Hippocampal formation (tissue), 2 donors: Measurements from ENCODE around the gene FBXL3.

Experiments
- DNase-seq, 2 donors: peaks; one replicate each; lab custom pipeline; 2025; lab: John Stamatoyannopoulos, UW

Gene FBXL3

GRCh38 chr13:77026861-77027621 lies at the start of gene FBXL3:
Gene FBXL3 (minus strand): TSS chr13:77027159. CDS start chr13:77021860, 5,299 bp downstream.
- peak; percentile 81 to 82 for DNase-seq

GRCh38 chr13:77067519-77067918 lies 40.6 kb upstream of the FBXL3 start:
- no peak for DNase-seq

DNA sequence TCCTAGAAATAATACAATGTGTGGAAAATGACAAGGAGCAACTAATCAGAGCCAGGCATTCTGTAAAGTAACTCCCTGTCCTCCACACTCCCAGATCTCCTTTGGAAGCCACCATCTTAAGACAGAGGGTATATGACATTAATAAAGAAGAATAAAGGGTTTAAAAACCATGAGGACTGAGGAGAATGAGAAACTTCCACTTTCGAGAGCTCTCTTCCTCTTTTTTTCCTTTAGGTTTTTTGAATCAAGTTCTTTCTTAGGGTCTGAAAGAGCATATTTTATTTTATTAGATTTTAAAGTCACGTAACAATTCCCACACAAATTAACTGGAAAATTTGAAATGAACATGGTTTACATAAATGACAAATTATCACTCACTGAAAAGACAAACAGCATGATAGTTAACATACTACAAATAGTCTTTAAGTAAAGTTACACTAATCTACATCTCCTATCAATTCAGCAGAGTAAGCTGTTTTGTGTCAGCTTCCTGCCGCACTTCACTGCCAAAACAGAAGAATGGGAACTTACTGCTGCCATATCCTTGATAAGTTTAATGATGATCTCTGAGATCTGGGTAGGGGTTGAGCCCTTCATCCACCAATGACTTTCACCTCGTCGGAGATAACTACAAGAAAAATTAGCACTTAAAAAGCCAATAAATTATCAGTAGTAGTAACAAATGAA lies 38.6 kb upstream of the FBXL3 start:
- no peak for DNase-seq

DNA sequence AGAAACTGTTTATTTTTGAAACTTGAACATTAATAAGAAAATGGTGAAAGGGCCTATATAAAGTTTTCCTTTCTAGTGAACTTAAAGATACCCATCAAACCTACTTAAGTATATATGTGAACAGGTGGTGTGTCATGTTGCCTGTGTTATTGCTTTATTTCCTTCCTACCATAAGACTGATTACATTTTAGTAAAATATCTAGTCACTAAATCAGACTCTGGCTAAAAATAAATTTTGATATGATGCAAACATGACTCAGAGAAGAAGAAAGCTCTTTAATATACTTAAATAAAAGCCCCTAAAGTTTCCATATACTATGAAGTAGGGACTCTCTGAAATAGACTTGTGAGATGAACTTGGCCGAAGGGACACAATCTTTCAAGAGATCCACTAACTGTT lies 35.1 kb upstream of the FBXL3 start:
- no peak for DNase-seq

DNA sequence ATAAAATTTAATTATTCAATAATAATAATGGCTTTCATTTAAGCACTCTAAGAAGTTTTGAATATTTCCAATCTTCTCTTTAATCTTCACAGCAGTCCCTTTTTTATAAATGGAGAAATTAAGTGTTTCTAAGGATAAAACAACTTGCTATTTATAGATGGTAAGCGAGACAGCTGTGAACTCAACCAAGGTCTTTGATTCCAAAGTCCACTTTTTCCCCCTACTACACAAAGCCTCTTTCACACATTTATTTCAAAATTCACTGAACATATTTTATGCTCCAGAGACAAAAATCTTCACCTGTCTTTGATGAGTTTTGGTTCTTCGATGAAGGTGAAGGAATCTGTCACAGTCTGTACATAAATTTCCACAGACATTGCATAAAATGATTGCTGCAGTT lies 34.4 kb upstream of the FBXL3 start:
- DNase-seq = no peak

- no peak for DNase-seq
Measured at GRCh38 chr13:77056886-77057285, 29.9 kb upstream of the FBXL3 start.

DNA sequence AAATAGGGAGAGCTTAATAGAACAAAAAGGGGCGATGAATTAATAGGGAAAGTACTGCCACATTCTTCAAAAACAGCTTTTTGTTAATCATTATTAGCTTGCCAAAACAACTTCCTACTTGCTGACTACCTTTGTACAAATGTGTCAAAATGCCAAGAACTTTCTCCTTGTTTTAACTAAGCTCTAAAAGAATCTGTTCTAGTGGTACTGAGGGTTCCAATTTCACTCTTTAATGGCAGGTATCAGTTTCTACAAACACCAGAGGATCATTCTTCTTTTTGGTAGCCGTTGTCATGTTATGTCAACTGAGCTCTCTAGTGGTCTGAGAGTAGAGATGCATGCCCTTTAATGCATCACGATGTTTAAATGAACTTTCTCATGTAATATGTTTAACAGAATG lies 29.4 kb upstream of the FBXL3 start:
- peak in 1 of 2 donors; percentile 26 for DNase-seq

DNA sequence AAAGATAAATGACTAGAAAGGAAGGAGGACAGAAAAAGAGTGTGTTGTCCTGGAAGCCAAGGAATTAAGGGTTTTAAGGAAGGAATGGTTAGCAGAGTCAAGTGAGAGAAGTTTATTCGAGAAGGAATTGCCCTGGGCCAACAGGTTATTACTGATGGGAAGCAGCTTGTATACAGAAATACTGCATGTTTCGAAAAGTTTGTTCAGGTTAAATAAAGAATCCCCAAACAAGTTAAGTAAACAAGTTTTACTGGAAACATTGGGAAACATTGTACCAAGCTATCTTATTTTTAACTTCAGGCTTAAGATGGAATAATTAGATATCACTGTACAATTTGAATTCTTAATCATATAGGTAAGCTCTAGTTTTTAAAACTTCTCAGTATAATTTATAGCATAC lies 28.2 kb upstream of the FBXL3 start:
- no peak for DNase-seq

- DNase-seq = no peak
Measured at GRCh38 chr13:77053192-77053591, 26.2 kb upstream of the FBXL3 start.

- DNase-seq = no peak
Measured at GRCh38 chr13:77048681-77049080, 21.7 kb upstream of the FBXL3 start.

DNA sequence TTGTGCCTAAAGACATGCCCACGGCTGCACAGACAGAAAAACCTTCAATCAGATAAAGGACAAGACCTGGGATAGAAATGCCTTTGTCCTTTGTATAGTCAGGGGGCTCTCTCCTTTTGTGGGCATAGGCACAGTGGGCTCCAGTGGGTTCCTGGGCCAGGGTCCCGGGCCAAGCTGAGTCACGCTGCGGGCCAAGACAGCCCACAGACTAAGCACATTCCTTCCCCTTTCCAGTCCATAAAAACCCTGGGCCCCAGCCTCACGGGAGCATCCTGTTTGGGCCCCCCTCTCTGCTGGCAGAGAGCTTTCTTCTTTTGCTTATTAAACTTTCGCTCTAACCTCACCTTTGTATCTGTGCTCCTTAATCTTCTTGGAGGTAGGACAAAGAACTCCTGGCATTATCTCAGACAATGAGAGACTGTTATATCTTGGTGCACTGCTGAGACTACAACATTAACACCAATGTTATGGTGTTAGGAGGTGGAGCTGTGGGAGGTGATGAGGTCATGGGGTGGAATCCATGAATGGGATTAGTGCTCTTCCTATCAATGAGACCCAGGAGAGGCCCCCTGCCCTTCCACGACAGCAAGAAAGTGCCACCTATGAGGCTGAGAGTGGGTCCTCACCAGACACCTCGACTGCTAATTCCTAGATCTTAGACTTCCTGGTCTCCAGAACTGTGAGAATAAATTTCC lies 20.8 kb upstream of the FBXL3 start:
- DNase-seq = no peak

DNA sequence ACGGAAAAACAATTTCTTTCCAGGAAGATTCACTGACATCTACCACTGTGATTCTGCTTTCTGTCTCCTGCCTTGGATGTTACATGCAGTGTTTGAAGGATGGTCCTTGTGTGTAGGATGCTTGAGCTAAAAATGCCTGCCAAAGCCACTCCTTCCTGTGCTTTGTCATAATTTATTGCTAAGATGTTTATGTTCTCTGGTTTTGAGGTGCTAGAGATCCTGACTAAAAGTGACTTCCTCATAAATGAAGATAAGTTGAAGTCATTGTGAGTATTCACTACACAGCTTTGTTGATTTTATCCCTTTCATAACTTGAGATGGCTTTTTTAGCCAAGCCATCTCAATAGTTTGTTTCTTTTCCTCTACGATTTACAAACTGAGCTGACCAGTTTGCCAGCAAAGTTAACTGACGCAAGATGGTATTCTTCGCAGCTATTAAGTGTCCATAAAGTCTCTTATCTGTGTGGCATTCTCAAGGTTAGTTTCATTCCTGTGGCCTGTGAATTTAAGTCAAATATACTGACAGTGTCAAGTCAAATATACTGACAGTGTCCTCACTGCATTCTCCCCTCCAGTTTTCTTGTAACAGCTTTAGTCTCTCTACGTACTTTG lies 15.7 kb upstream of the FBXL3 start:
- no peak for DNase-seq

DNA sequence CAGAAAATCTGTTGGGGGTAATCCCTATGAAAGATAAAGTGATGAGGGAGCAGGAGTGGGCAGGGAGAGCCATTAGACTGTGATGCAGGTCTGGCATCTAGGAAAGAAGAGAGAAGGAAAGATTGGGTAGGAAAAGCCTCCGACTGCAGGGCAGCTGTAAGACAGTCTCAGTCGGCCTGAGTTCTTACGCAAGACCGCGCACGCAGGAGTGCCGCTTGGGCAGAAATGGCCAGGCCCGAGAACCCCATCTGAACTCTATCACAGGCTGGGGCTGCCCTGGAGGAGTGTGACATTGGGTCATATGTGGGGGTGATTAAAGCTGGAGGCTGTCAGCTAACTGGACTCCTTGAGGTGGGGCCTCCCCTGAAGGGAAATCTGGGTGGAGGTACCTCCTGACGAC lies 13.9 kb upstream of the FBXL3 start:
- DNase-seq = no peak

DNA sequence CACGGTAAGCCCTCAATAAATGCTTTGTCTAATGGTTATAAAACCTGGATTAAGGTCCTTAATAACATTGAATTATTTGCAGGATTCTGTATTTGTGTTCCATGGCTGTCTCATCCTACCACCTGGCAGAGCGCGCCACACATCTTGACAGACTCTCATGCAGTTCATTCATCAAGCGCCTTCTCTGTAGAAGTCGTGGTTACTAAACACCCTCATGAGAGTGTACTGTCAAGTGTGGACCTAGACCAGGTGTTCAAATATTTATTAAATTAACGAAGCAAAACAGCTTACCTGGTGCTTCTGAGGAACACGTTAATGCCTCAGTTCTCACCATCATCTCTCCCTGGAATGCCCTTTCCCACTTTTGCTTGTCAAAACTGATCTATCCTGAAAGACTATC lies 13.1 kb upstream of the FBXL3 start:
- DNase-seq = no peak

DNA sequence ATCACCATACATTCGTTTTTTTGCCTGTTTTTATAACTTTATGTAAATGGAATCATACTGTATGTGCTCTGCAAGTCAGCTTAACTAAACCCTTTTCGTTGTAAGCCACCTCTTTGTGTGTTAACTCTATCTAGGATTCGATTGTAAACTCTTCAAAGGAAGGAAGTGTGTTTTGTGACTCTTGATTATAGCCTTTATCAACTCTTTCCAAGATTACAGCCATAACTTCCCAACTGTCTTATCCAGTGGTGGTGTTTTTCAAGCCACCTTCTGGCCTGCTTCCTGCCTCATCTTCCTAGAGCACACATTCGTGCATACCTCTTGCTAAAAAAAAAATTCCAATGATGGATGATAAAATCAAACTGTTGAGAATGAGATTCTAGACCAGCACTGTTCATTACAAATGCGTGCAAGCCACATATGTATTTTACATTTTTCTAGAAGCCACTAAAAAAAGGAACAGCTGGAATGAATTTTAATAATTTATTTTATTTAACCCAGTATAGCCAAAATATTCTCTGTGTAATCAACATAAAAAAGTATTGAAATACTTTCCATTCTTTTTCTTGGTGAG lies 12.0 kb upstream of the FBXL3 start:
- no peak for DNase-seq

- peak in 1 of 2 donors; percentile 29 for DNase-seq
Measured at GRCh38 chr13:77036279-77036678, 9.3 kb upstream of the FBXL3 start.

DNA sequence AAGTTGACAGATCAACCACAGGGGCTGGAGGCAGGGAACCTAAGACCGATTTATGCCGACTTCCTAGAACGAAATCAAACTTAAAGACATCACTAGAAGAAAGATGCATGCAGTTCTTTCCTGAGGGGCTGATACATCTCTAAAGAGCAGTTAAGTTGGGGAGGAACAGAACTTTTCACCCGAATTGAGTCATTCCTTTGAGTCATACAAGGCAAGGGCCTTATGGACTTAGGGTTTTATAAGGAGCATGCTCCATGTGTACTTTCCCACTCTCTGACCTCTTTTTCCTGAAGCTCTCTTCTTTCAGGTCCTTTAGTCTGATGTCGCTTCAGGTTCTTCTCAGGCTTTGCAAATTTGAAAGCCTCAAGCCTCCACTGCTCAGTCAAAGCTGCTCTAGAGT lies 7.9 kb upstream of the FBXL3 start:
- DNase-seq = no peak

DNA sequence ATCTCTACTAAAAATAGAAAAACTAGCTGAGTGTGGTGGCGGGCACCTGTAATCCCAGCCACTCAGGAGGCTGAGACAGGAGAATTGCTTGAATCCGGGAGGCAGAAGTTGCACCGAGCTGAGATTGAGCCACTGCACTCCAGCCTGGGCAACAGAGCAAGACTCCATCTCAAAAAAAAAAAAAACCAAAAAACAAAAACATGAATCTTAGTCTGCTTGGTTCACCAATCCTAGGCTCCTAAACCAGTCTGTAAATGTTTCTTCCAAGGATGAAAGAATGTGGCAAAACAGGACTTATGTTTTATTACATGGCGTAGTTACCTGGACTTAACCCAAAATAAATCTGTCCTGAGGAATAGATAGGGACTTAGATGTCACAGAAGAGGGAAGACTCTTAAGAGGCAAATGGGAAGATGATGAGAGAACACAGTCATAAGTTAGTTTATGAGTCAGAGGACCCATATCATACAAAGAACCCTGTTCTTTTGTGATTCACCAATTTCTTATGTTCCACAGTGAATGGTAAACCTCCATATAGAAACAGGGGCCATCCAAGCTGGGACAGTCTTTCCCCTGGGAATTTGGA lies 6.9 kb upstream of the FBXL3 start:
- no peak for DNase-seq

- DNase-seq = peak in 1 of 2 donors; percentile 19
Measured at GRCh38 chr13:77031656-77032243, 4.8 kb upstream of the FBXL3 start.

GRCh38 chr13:77029436-77029835 lies 2.5 kb upstream of the FBXL3 start:
- DNase-seq = no peak

DNA sequence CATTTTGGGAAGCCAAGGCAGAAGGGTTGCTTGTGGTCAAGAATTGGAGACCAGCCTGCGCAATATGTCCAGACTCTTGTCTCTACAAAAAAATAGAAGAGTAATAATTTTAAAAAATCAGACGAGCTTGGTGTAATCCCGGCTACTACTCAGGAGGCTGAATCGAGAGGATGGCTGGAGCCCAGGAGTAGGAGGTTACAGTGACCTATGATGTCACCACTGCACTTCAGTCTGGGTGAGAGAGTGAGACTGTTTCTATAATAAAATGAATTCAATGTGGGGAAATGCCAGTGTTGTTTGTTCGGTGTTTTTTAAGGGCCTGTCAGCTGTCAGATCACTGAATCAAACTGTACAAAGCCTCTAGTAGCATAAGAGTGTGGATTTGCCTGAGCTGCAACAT lies 1.2 kb upstream of the FBXL3 start:
- DNase-seq = no peak
